Neural progenitor cell (in vitro differentiated cells): ENCODE data around the gene LRRC38. TPM values are rescaled to one million over a fixed set of nuclear protein-coding genes. Genes with fewer than 3 reads are reported as not detected.

ENCODE experiments used
- DNase-seq: peaks from one replicate; pipeline ENCODE4 v3.0.0-alpha.2; 2016; ENCODE audit warnings: low spot score
- H2AFZ ChIP-seq: fragments of 200-600 bp; sonication (generic); replicated peaks from 2 replicates; pipeline ENCODE4 v1.6.1; 2016; ENCODE audit warnings: antibody characterized with exemption
- H3F3A ChIP-seq: fragments of 200-600 bp; sonication (generic); 2 replicates; pipeline ENCODE4 v1.6.1; 2016; ENCODE audit warnings: antibody characterized with exemption, low read depth
- H3K27ac ChIP-seq: fragments of 200-600 bp; sonication (generic); 2 replicates; pipeline ENCODE4 v1.5.1; 2016; ENCODE audit warnings: mild to moderate bottlenecking
- H3K27me3 ChIP-seq: fragments of 200-600 bp; sonication (generic); 2 replicates; pipeline ENCODE4 v1.6.1; 2016; ENCODE audit warnings: mild to moderate bottlenecking, moderate library complexity
- H3K36me3 ChIP-seq: fragments of 200-600 bp; sonication (generic); 2 replicates; pipeline ENCODE4 v1.5.1; 2016
- H3K4me1 ChIP-seq: fragments of 200-600 bp; sonication (generic); 2 replicates; pipeline ENCODE4 v1.6.1; 2016; ENCODE audit warnings: mixed run types
- H3K4me2 ChIP-seq: fragments of 200-600 bp; sonication (generic); 2 replicates; pipeline ENCODE4 v1.6.1; 2016
- H3K4me3 ChIP-seq: fragments of 200-600 bp; sonication (generic); 2 replicates; pipeline ENCODE4 v1.5.1; 2016
- H3K79me2 ChIP-seq: fragments of 200-600 bp; sonication (generic); 2 replicates; pipeline ENCODE4 v1.6.1; 2016; ENCODE audit warnings: low read depth
- H3K9ac ChIP-seq: fragments of 200-600 bp; sonication (generic); 2 replicates; pipeline ENCODE4 v1.6.1; 2016
- H3K9me3 ChIP-seq: fragments of 200-600 bp; sonication (generic); 2 replicates; pipeline ENCODE4 v1.5.1; 2016; ENCODE audit warnings: low read depth
- H4K20me1 ChIP-seq: fragments of 200-600 bp; sonication (generic); 2 replicates; pipeline ENCODE4 v1.6.1; 2016; ENCODE audit warnings: low read depth
- H3K27ac Mint-ChIP-seq: 3 replicates; pipeline ENCODE4 v1.8.0; 2021; ENCODE audit warnings: mixed read lengths
- H3K27me3 Mint-ChIP-seq: 2 replicates; pipeline ENCODE4 v1.8.0; 2022; ENCODE audit warnings: low read depth, mild to moderate bottlenecking, inconsistent platforms, moderate library complexity, mixed read lengths; ENCODE audit not compliant: insufficient read depth
- H3K36me3 Mint-ChIP-seq: 3 replicates; pipeline ENCODE4 v1.8.0; 2021; ENCODE audit warnings: mixed read lengths
- H3K4me1 Mint-ChIP-seq: 3 replicates; pipeline ENCODE4 v1.8.0; 2021; ENCODE audit warnings: mixed read lengths
- H3K4me3 Mint-ChIP-seq: 3 replicates; pipeline ENCODE4 v1.8.0; 2021; ENCODE audit warnings: mild to moderate bottlenecking, moderate library complexity, mixed read lengths
- H3K9me3 Mint-ChIP-seq: 3 replicates; pipeline ENCODE4 v1.8.0; 2020; ENCODE audit warnings: mixed read lengths
- CTCF ChIP-seq: fragments of 200-600 bp; sonication (generic); IDR thresholded peaks from 2 replicates; pipeline ENCODE4 v1.5.1; 2017; ENCODE audit warnings: antibody characterized with exemption, mild to moderate bottlenecking
- EZH2 ChIP-seq: fragments of 200-600 bp; sonication (generic); IDR thresholded peaks from 2 replicates; pipeline ENCODE4 v1.6.1; 2017; ENCODE audit warnings: antibody characterized with exemption, mild to moderate bottlenecking, moderate library complexity
- EZH2phosphoT487 ChIP-seq: fragments of 200-600 bp; sonication (generic); IDR thresholded peaks from 2 replicates; pipeline ENCODE4 v1.6.1; 2017; ENCODE audit warnings: antibody characterized with exemption
- total RNA-seq: library from RNA; depleted of rRNA; stranded (reverse); fragments of >200 nt; gene quantifications from 2 replicates; pipeline ENCODE4 v1.2.3, GENCODE V29; 2015; ENCODE audit warnings: low replicate concordance

LRRC38 gene
- total RNA-seq, 1 donor from 2014 or later: not detected

GRCh38 chr1:13505020-13505419 lies 8.8 kb downstream of the LRRC38 start:
- Mint-ChIP-seq H3K4me1 (peaks cover 8% of the 10 kb centered on the region), H3K36me3 (no peaks in the 10 kb centered on the region), H3K27me3 (peaks cover 15% of the 10 kb centered on the region), H3K4me3 (no peak overlapping the region), H3K27ac (no peak overlapping the region), H3K9me3 (peaks cover 2% of the 10 kb centered on the region)
- H3K27me3 ChIP-seq: peaks cover 32% of the 10 kb centered on the region
- no peaks in the 10 kb centered on the region for H3K9me3 ChIP-seq
- TF ChIP-seq EZH2phosphoT487 (no peak), EZH2 (no peak), CTCF (no peak)
- peak overlapping the region; percentile 22 for H3K4me2 ChIP-seq
- H3K9ac ChIP-seq: no peak overlapping the region
- DNase-seq: peak; percentile 21
- no peaks in the 10 kb centered on the region for H4K20me1 ChIP-seq
- H3K4me3 ChIP-seq: no peak overlapping the region
- H3K36me3 ChIP-seq: no peaks in the 10 kb centered on the region
- no peaks in the 10 kb centered on the region for H3K79me2 ChIP-seq
- H2AFZ ChIP-seq: peak overlapping the region; percentile 34
- H3K4me1 ChIP-seq: peaks cover 6% of the 10 kb centered on the region
- no peak overlapping the region for H3K27ac ChIP-seq
- no peaks in the 10 kb centered on the region for H3F3A ChIP-seq

- Histone ChIP-seq H3K27me3 (peaks cover 7% of the 10 kb centered on the region), H3F3A (peaks cover 14% of the 10 kb centered on the region), H3K79me2 (no peaks in the 10 kb centered on the region), H4K20me1 (no peaks in the 10 kb centered on the region), H3K4me3 (no peak overlapping the region), H3K4me1 (peaks cover 22% of the 10 kb centered on the region), H2AFZ (no peak overlapping the region), H3K9ac (no peak overlapping the region), H3K4me2 (no peak overlapping the region), H3K27ac (no peak overlapping the region), H3K9me3 (no peaks in the 10 kb centered on the region), H3K36me3 (no peaks in the 10 kb centered on the region)
- Mint-ChIP-seq H3K9me3 (peaks cover 2% of the 10 kb centered on the region), H3K27ac (no peak overlapping the region), H3K36me3 (no peaks in the 10 kb centered on the region), H3K4me3 (no peak overlapping the region), H3K4me1 (peaks cover 14% of the 10 kb centered on the region), H3K27me3 (peaks cover 12% of the 10 kb centered on the region)
- DNase-seq: no peak
- no peak for TF ChIP-seq EZH2
- no peak for TF ChIP-seq CTCF
- TF ChIP-seq EZH2phosphoT487: no peak
These were observed 13.0 kb downstream of the LRRC38 start for GRCh38 chr1:13500806-13501205.

- H3K36me3 ChIP-seq: no peaks in the 10 kb centered on the region
- H3F3A ChIP-seq: peaks cover 14% of the 10 kb centered on the region
- H3K9me3 ChIP-seq: no peaks in the 10 kb centered on the region
- H3K4me2 ChIP-seq: peak overlapping the region; percentile 21
- DNase-seq: peak; percentile 51
- Mint-ChIP-seq H3K36me3 (no peaks in the 10 kb centered on the region), H3K27ac (no peak overlapping the region), H3K4me3 (no peak overlapping the region), H3K4me1 (peaks cover 11% of the 10 kb centered on the region), H3K27me3 (peaks cover 14% of the 10 kb centered on the region), H3K9me3 (peaks cover 2% of the 10 kb centered on the region)
- no peaks in the 10 kb centered on the region for H3K27me3 ChIP-seq
- no peaks in the 10 kb centered on the region for H3K79me2 ChIP-seq
- H3K9ac ChIP-seq: no peak overlapping the region
- TF ChIP-seq CTCF (no peak), EZH2phosphoT487 (no peak), EZH2 (no peak)
- H3K27ac ChIP-seq: no peak overlapping the region
- H4K20me1 ChIP-seq: no peaks in the 10 kb centered on the region
- no peak overlapping the region for H3K4me3 ChIP-seq
- no peak overlapping the region for H2AFZ ChIP-seq
- peaks cover 16% of the 10 kb centered on the region for H3K4me1 ChIP-seq
These were observed 14.4 kb downstream of the LRRC38 start for GRCh38 chr1:13499422-13499821.
